ENCODE data around the gene DYNC1LI2.

The DYNC1LI2 gene

DNA sequence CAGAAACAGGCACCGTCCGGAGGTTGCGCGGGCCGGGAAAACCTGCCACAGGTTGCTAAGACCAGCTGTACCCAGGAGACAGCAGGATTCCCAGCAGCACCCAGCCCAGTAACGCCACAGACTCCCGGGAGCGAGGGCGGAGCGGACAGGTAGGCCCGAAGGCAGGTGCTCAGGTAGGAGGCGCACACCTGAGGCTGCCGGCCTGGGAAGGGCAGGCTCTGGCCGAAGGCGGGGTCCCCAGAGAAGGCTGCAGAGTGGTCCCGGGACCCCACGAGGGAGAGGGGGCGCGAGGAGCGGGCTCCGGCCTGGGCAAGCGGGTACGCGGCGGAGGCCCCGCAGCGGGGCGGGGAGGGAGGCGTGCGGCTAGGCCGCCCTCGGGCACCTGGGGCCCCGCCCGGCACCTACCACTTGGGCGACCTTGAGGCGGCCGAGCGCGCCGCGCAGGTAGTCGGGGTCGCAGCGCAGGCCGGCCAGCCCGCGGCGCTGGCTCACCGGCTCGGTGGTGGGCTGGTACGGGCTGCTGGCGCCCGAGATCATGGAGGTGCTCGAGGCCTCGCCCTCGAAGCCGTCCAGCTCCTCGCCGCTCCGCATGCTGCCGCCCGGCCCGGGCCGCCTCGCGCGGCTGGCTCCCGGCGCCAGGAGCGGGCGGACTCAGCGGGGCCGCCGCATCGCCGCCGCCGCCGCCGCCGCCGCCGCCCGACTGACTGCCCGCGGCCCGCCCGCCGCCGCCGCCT is 55.3 kb downstream of the DYNC1LI2 start:
- DNase-seq (ENCODE audit: low read depth) = no peak
- TF ChIP-seq, protein P1, sequence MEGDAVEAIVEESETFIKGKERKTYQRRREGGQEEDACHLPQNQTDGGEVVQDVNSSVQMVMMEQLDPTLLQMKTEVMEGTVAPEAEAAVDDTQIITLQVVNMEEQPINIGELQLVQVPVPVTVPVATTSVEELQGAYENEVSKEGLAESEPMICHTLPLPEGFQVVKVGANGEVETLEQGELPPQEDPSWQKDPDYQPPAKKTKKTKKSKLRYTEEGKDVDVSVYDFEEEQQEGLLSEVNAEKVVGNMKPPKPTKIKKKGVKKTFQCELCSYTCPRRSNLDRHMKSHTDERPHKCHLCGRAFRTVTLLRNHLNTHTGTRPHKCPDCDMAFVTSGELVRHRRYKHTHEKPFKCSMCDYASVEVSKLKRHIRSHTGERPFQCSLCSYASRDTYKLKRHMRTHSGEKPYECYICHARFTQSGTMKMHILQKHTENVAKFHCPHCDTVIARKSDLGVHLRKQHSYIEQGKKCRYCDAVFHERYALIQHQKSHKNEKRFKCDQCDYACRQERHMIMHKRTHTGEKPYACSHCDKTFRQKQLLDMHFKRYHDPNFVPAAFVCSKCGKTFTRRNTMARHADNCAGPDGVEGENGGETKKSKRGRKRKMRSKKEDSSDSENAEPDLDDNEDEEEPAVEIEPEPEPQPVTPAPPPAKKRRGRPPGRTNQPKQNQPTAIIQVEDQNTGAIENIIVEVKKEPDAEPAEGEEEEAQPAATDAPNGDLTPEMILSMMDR (IDR thresholded peaks at IDR 0.05; ENCODE audit: low read depth, low read length, missing control alignments) = no peak
- H3K4me3 ChIP-seq (ENCODE audit: low read depth, low read length) = peak overlapping the region; percentile 53

DNA sequence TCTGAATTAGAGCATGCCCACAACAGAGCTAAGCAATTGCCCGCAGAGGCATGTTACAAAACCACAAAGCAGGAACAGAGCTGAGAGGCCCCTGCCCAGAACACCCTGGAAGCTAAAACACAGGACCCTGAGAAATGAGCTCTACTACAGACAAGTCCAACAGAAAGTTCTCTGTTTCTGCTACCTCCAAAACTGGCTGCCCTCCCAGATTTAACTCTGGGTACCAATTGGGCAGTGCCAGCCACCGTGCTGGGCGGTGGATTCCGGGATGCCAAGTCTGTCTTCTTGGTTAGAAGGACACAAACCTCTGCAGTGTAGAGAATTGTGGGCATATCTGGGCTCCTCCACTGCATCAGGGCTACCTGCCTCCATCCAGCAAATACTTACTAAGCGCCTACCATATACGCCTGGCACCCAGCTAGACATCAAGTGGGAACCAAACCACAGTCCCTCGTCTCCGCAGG is 55.9 kb downstream of the DYNC1LI2 start:
- TF ChIP-seq, protein P1 (IDR thresholded peaks at IDR 0.05; ENCODE audit: low read depth, low read length, missing control alignments) = no peak
- no peak overlapping the region for H3K4me3 ChIP-seq (ENCODE audit: low read depth, low read length)
- DNase-seq (ENCODE audit: low read depth) = no peak

DNA sequence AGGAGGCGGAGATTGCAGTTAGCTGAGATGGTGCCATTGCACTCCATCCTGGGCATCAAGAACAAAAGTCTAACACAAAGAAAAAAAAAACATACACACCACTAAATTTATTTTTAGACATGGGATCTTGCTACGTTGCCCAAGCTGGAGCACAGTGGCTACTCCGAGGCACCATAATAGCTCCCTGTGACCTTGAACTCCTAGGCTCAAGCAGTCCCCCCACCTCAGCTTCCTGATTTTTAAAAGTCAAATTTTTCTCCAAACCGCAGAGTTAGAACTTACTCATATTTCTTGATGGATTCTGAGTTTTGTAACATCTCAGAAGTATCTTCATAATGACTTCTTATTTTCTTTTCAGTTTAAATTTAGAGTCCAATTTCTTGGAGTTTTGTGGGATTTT is 58.3 kb downstream of the DYNC1LI2 start:
- no peak for DNase-seq (ENCODE audit: low read depth)
- no peak overlapping the region for H3K4me3 ChIP-seq (ENCODE audit: low read depth, low read length)
- TF ChIP-seq, protein P1 (IDR thresholded peaks at IDR 0.05; ENCODE audit: low read depth, low read length, missing control alignments) = no peak

DNA sequence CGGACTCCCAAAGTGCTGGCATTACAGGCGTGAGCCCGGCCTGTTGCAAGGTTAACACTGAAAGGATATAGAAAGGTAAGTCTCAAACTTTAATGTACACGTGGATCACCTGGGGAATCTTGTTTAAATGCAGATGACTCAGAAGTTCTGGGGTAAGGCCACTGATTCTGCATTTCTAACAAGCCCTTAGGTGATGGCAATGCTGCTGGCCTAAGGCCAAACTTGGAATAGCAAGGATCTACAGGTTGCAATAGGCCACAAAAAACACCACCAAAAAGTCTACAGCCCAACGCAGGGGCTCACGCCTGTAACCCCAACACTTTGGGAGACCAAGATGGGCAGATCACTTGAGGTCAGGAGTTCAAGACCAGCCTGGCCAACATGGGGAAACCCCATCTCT is 59.1 kb downstream of the DYNC1LI2 start:
- no peak overlapping the region for H3K4me3 ChIP-seq (ENCODE audit: low read depth, low read length)
- TF ChIP-seq, protein P1 (IDR thresholded peaks at IDR 0.05; ENCODE audit: low read depth, low read length, missing control alignments) = no peak
- no peak for DNase-seq (ENCODE audit: low read depth)

DNA sequence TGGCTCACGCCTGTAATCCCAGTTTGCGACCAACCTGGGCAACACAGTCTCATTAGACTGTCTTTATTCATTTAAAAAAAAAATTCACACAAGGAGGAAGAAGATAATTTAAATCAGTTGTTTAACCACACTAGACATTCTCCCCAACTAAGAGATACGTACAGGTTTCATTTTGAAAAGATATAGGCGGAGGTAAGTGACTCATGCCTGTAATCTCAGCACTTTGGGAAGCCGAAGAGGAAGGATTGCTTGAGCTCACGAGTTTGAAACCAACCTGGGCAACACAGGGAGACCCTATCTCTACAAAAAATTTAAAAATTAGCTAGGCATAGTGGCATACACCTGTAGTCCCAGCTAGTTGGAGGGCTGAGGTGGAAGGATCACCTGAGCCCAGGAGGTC is 60.2 kb downstream of the DYNC1LI2 start:
- TF ChIP-seq, protein P1 (IDR thresholded peaks at IDR 0.05; ENCODE audit: low read depth, low read length, missing control alignments) = no peak
- no peak overlapping the region for H3K4me3 ChIP-seq (ENCODE audit: low read depth, low read length)
- no peak for DNase-seq (ENCODE audit: low read depth)

DNA sequence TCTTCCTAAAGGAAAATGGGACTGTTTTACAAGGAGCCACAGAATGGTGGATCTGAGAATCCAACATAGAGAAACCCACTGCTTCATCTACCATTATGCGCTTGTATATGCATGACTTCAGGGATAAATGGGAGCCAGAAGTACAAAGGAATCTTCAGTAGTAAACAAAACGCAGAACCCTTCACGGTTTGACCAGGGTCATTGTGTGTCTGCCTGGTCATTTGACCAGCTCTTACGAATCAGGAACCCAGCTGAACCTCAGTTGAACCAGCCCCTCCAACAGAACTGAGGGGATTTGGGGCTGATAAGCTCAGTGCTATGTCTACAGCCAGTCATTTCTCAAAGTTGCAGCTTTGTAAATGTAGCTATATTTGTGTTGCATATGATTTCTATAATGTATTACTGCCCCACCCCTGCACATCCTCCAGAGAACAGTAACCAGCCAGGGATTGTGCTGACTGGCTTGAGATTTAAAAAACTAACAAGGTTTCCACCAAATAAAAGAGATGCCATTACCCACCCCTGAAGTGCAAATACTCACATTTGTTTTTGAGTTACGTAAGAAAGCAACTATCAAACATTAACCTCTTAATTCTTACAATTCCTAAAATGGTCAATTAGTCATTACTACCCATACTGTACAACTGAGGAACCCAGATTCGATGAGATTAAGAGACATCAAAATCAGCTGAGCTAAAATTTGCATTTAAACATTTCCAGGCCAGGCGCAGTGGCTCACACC is 61.1 kb downstream of the DYNC1LI2 start:
- TF ChIP-seq, protein P1 (IDR thresholded peaks at IDR 0.05; ENCODE audit: low read depth, low read length, missing control alignments) = no peak
- no peak for DNase-seq (ENCODE audit: low read depth)

More for the DNA sequence above, 61.1 kb downstream of the DYNC1LI2 start:
- H3K4me3 ChIP-seq (ENCODE audit: low read depth, low read length) = no peak overlapping the region
